Testis (tissue), 3 donors: ENCODE results near the gene DOK5. TPM values are rescaled to one million over a fixed set of nuclear protein-coding genes. Genes with fewer than 3 reads are reported as not detected.
"Not testable (repeated sequence)": the region's sequence is repeated elsewhere in the genome, so short reads cannot be mapped to it uniquely, and the experiment has no call there.

Source experiments
- DNase-seq: peaks from one replicate; pipeline ENCODE4 v3.0.0-alpha.2; 2019
- H3K27ac ChIP-seq, 2 donors: fragments of 200-600 bp; sonication (generic); one replicate each; pipeline ENCODE4 v1.5.1; 2019
- H3K27me3 ChIP-seq: fragments of 200-600 bp; sonication (generic); one replicate; pipeline ENCODE4 v1.5.1; 2019
- H3K36me3 ChIP-seq: fragments of 200-600 bp; sonication (generic); one replicate; pipeline ENCODE4 v1.5.1; 2017; ENCODE audit warnings: low read depth; ENCODE audit errors: missing control alignments
- H3K4me1 ChIP-seq: fragments of 200-600 bp; sonication (generic); one replicate; pipeline ENCODE4 v1.5.1; 2019
- H3K4me3 ChIP-seq, 2 donors: fragments of 200-600 bp; sonication (generic); one replicate each; pipeline ENCODE4 v1.5.1; 2017 to 2019
- H3K9me3 ChIP-seq: fragments of 200-600 bp; sonication (generic); one replicate; pipeline ENCODE4 v1.5.1; 2017
- POLR2A ChIP-seq: fragments of 450-650 bp; IDR thresholded peaks from one replicate; pipeline ENCODE4 v1.6.1; 2017; ENCODE audit warnings: antibody characterized with exemption, mild to moderate bottlenecking, moderate library complexity
- WGBS, 2 donors: methylation state at CpG; one replicate each; pipeline ENCODE4 v1.1.5; 2018; 5-methylcytosine and 5-hydroxymethylcytosine counted together
- intact Hi-C: fragments of 100-400 bp; cut with DNase I; formaldehyde crosslinking; loops from one replicate; pipeline ENCODE4 v1.15.1; 2023; ENCODE audit warnings: low total_unique reads
- polyA plus RNA-seq: library from polyadenylated mRNA; stranded (reverse); fragments of 350-450 nt; fragmentation: Illumina TruSeq; extraction: RNeasy Lipid Tissue Mini Kit (QIAGEN cat#74804); gene quantifications from one replicate; pipeline ENCODE4 v1.2.3, GENCODE V29; 2014; ENCODE audit warnings: low read depth, low replicate concordance; ENCODE audit not compliant: insufficient read depth
- total RNA-seq, 2 donors: library from RNA; depleted of rRNA; stranded (reverse); fragments of >200 nt; gene quantifications; one replicate each; pipeline ENCODE4 v1.2.3, GENCODE V29; 2016
- TF ChIP-seq, protein P1 (sequence below), 3 experiments: fragments of 450-650 bp in 2 of 3; fragments of 200-600 bp in 1 of 3; sonication (generic) in 1 of 3; IDR thresholded peaks; one replicate each; pipeline ENCODE4 v1.5.1; 2016 to 2019; ENCODE audit warnings: antibody characterized with exemption in 3 of 3, mild to moderate bottlenecking in 2 of 3, moderate library complexity in 1 of 3

Gene DOK5
- total and polyA plus RNA-seq, 3 donors from 2014 or later = 1.0 to 3.1 (median 1.7) TPM

- no peak overlapping the region for H3K4me3 ChIP-seq
- 6 to 10% methylated on average over 3 of the region's 3 CpGs for WGBS, 2 donors
- intact Hi-C loops = no loop called here
- TF ChIP-seq, protein P1, sequence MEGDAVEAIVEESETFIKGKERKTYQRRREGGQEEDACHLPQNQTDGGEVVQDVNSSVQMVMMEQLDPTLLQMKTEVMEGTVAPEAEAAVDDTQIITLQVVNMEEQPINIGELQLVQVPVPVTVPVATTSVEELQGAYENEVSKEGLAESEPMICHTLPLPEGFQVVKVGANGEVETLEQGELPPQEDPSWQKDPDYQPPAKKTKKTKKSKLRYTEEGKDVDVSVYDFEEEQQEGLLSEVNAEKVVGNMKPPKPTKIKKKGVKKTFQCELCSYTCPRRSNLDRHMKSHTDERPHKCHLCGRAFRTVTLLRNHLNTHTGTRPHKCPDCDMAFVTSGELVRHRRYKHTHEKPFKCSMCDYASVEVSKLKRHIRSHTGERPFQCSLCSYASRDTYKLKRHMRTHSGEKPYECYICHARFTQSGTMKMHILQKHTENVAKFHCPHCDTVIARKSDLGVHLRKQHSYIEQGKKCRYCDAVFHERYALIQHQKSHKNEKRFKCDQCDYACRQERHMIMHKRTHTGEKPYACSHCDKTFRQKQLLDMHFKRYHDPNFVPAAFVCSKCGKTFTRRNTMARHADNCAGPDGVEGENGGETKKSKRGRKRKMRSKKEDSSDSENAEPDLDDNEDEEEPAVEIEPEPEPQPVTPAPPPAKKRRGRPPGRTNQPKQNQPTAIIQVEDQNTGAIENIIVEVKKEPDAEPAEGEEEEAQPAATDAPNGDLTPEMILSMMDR (IDR thresholded peaks at IDR 0.05) = no peak
- TF ChIP-seq POLR2A = no peak
- no peaks in the 10 kb centered on the region for H3K27me3 ChIP-seq
- H3K27ac ChIP-seq = no peak overlapping the region
- H3K9me3 ChIP-seq = no peaks in the 10 kb centered on the region
- no peaks in the 10 kb centered on the region for H3K36me3 ChIP-seq
- no peak for DNase-seq
- H3K4me1 ChIP-seq = peaks cover 4% of the 10 kb centered on the region
Observed at GRCh38 chr20:54477191-54477955, 2.0 kb downstream of the DOK5 start.

DNA sequence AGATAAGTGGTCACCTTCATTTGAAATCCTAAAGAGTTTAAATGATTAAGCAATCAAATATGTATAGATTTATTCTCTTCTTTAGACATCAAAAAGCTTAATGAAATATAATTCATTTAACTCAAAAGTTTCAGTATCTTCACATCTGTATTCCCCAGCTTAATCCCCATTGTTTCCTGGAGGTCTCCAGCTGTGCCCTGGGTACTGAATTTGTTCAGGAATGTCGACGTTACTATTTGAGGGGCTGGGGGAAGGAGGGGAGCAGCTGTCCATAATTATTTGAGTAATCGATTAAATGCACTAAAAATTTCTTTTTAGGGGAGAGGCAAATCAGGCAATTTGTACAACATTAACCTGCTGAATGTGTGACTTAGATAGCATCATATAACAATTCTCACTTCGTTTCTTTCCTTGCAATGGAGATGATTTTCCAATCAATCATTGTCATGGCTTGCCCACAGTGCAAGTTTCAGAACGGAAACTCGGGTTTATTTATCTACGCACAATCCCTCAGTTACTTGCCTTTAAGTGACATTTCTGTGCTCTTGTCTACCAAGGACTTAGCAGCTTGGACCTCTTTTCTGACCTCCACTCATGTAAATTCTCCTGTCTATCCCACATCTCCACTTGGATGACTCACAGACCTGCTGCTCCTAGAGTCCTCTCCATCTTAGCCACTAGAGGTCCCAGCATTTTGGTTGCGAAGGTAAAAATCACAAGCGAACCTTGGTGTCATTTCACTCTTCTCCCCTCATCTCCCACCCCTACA is 3.9 kb downstream of the DOK5 start:
- Histone ChIP-seq H3K4me1 (peaks cover 4% of the 10 kb centered on the region), H3K4me3 (no peak overlapping the region), H3K9me3 (no peaks in the 10 kb centered on the region), H3K36me3 (no peaks in the 10 kb centered on the region), H3K27ac (no peak overlapping the region), H3K27me3 (no peaks in the 10 kb centered on the region)
- WGBS, 2 donors = 71 to 79% methylated on average over 9 of the region's 9 CpGs
- no peak for DNase-seq
- no peak for TF ChIP-seq POLR2A
- intact Hi-C loops = no loop called here

DNA sequence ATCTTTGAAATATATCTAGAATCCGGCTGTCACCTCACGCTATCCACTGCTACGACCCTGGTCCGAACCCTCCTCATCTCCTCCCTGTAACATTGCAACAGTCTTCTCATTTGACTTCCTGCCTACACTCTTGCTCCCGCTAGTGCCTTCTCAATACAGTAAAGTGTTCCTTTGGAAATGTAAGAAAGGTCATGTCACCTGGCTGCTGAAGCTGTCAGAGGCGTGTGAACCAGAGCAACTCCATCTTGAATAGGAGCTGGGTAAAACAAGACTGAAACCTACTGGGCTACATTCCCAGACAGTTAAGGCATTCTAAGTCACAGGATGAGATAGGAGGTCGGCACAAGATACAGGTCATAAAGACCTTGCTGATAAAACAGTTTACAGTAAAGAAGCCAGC is 4.5 kb downstream of the DOK5 start:
- H3K27me3 ChIP-seq, intact Hi-C loops, H3K4me3 ChIP-seq, DNase-seq, H3K4me1 ChIP-seq, H3K27ac ChIP-seq, H3K9me3 ChIP-seq, H3K36me3 ChIP-seq: not testable (repeated sequence)
- WGBS, 2 donors = 84 to 92% methylated on average over 7 of the region's 7 CpGs

- peaks cover 2% of the 10 kb centered on the region for H3K4me1 ChIP-seq
- H3K36me3 ChIP-seq = no peaks in the 10 kb centered on the region
- no peaks in the 10 kb centered on the region for H3K9me3 ChIP-seq
- no peak overlapping the region for H3K27ac ChIP-seq
- TF ChIP-seq, protein P1 (IDR thresholded peaks at IDR 0.05) = no peak
- TF ChIP-seq POLR2A = no peak
- H3K4me3 ChIP-seq = no peak overlapping the region
- no peaks in the 10 kb centered on the region for H3K27me3 ChIP-seq
- WGBS, 2 donors = 91 to 92% methylated on average over 4 of the region's 4 CpGs
- no peak for DNase-seq
- intact Hi-C loops = no loop called here
Observed at GRCh38 chr20:54481442-54481841, 6.0 kb downstream of the DOK5 start.

GRCh38 chr20:54485631-54486030 is 10.2 kb downstream of the DOK5 start:
- no peaks in the 10 kb centered on the region for H3K4me1 ChIP-seq
- no peak overlapping the region for H3K27ac ChIP-seq
- no peak for TF ChIP-seq POLR2A
- TF ChIP-seq, protein P1 (IDR thresholded peaks at IDR 0.05) = no peak
- H3K4me3 ChIP-seq = no peak overlapping the region
- no peaks in the 10 kb centered on the region for H3K9me3 ChIP-seq
- intact Hi-C loops = no loop called here
- DNase-seq = no peak
- WGBS, 2 donors = 61 to 73% methylated on average over 8 of the region's 8 CpGs
- no peaks in the 10 kb centered on the region for H3K27me3 ChIP-seq
- H3K36me3 ChIP-seq = no peaks in the 10 kb centered on the region
